ENCODE measurements around the gene AFG1L.

DNA sequence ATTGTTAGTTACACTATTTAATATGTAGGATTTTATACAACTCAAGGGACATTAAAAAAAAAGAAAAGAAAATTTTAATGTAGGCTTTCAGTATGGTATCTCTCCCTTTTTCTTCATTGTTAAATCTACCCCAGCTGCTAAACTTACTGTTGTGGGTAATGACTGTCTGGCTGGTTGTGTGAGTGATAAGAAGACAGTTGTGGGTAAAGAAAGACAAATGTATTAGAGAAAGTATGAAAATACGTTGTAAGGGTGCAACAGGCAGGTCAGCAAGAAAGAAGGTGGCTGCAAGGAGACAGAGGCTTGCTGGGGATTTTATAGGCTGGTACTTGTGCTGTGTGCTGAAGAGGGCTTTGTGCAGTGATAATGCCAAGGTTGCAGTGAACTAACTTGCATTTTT lies 174.5 kb downstream of the AFG1L start:
- no peak for TF ChIP-seq CTCF (IDR thresholded peaks at IDR 0.05)
- no peak for TF ChIP-seq POLR2A (IDR thresholded peaks at IDR 0.05)
